Stimulated activated CD4-positive, alpha-beta T cell treated with anti-CD3 and anti-CD28 coated beads, Interleukin-2, amount 100 ng/mL, for 48 hours (primary cell): Measurements from ENCODE around the gene KRT15.

Experiments
- DNase-seq, 2 donors: peaks; one replicate each; pipeline ENCODE4 v3.0.0-alpha.2; 2020

Gene KRT15

DNA sequence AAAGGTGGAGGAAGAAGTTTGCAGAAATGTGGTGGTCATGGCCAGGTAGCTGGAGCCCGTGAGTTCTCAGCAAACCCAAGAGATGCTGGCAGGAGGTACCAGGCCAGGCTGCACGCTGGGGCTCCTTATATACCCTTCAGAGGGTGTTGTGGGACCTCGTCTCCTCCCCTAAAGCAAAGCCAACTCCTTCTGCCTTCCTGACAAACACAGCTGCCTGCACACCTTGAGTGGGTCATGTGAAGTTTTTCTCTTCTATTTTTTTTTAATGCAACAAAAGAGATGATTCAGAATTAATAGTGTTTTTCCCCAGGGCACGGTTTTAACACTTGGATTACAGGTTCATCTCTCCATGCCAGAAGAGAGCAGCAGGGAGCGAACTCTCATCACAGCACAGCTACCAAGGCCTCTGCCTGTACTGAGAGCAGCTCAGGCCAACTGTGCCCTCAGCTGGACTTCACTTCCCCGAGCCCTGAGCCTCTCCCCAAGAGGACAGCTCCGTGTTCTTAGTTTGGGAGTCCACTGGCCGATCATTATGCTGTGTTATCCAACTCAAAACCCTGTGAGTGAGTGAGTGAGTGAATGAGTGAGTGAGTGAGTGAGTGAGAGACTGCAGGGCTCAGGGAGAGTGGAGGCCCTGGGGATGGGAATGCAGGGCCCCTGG lies at the start of gene KRT15:
KRT15 (minus strand) TSS at position 102 of the 661 bp plus-strand sequence; CDS start at position 39, 63 bp downstream.
- DNase-seq, result no peak

GRCh38 chr17:41567317-41567716 lies 48.6 kb upstream of the KRT15 start:
- no peak for DNase-seq

DNA sequence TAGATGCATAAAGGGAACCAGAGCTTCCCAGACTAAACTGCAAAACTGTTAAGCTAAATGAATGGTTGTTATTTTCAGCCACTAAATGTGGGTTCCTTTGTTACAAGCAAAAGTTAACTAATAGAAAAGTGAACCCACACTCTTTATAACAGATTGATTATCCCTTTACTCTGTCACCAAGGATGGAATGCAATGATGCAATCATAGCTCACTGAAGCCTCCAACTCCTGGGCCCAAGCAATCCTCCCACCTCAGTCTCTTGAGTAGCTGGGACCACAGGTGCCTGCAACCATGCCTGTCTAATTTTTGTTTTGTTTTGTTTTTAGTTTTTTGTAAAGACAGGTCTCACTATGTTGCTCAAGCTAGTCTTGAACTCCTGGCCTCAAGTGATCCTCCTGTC lies 46.6 kb upstream of the KRT15 start:
- DNase-seq, result no peak

DNA sequence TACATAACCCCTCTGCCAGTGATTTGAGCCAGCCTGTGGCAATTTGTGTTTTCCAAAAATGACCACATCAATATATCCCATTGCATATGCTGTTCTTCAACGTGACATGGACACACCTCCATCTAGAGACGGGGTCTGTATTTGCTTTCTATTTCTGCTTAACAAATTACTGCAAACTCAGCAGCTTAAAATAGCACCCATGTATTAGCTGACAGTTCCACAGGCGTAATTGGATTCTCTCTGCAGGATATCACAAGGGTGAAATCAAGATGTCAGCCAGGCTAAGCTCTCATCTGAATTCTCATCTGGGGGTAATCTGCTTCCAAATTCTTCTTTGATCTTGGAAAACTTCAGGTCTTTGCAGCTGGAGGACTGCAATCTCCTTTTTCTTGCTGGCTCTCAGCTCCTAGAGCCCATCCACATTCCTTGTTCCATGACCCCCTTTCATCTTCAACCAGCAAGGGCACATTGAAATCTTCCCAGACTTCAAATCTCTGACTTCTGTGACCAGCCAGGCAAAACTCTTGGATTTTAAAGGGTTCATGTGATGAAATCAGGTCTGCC lies 45.0 kb upstream of the KRT15 start:
- no peak for DNase-seq

DNA sequence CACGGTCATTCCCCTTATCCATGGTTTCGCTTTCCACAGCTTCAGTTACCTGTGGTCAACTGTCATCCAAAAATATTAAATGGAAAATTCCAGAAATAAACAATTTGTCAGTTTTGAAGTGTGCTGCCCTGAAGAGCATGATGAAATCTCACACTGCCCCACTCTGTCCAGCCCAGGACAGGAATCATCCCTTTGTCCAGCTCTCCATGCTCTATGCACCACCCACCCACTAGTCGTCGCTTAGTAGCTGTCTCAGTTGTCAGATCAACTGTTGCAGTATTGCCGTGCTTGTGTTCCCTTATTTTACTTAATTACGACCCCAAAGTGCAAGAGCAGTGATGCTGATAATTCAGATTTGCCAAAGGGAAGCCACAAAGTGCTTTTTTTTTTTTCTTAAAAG lies 42.9 kb upstream of the KRT15 start:
- DNase-seq, result no peak

- DNase-seq, result no peak
Observed at GRCh38 chr17:41559548-41559947, 40.9 kb upstream of the KRT15 start.

DNA sequence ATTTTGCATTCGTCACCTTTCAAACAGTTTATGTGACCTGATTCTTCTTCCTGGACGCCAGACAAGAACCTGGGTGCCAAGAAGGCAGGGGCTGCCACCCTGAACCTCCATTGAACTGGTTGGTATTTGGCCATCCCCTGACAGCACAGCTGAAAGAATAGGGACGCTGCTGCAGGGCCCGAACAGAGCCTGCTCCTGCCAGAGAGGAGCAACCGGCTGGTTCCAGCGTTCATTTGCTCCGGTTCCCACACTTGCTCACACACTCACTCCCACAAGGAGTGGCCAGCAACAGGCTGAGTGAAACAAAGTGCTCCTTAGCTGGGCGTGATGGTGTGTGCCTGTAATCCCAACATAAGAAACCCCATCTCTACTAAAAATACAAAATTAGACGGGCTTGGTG lies 38.2 kb upstream of the KRT15 start:
- no peak for DNase-seq

- no peak for DNase-seq
Observed at GRCh38 chr17:41556306-41556705, 37.6 kb upstream of the KRT15 start.

- DNase-seq, result no peak
Observed at GRCh38 chr17:41555105-41555887, 36.6 kb upstream of the KRT15 start.

- DNase-seq, result no peak
Observed at GRCh38 chr17:41553987-41554680, 35.4 kb upstream of the KRT15 start.

- DNase-seq, result no peak
Observed at GRCh38 chr17:41553176-41553575, 34.5 kb upstream of the KRT15 start.

DNA sequence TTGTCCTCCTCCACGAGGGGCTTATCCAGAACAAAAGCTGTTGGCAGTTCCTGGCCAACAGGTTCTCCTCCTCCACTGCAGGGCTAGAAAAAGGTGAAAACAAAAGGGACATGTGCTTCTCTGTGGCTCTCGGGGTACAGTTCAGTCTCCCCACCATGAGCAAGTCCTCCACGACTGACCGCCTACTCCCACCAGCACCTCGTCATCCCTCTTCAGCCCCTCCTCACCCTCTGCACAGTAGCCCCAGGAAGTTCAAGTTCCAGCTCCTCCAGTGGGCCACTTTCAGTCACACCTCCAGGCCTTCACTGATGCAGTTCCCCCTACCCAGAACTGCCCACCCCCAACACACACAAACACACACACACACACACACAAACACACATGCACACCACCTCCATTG lies 33.8 kb upstream of the KRT15 start:
- no peak for DNase-seq

- DNase-seq, result no peak
Observed at GRCh38 chr17:41551365-41551764, 32.7 kb upstream of the KRT15 start.

DNA sequence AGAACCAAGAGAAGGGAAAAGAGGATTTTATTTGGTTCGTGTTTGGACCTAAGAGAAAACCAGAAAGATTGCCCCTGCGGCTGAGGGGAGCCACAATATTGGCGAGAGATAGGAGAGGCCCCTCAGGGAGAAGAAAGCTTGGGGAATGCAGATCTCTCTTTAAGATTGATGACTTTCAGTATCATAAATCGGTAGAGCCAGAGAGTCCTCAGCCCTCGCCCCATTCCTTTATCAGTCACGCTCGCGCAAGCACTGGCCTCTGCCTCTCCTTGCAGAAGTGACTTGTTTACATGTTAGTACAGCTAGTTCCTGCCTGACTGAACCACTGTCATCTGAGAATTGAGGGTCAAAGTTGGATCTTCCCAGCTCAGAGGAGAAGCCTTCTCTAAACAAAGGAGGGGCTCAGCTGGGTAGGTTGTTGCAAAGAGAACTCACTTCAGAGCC lies 30.9 kb upstream of the KRT15 start:
- DNase-seq, result no peak

DNA sequence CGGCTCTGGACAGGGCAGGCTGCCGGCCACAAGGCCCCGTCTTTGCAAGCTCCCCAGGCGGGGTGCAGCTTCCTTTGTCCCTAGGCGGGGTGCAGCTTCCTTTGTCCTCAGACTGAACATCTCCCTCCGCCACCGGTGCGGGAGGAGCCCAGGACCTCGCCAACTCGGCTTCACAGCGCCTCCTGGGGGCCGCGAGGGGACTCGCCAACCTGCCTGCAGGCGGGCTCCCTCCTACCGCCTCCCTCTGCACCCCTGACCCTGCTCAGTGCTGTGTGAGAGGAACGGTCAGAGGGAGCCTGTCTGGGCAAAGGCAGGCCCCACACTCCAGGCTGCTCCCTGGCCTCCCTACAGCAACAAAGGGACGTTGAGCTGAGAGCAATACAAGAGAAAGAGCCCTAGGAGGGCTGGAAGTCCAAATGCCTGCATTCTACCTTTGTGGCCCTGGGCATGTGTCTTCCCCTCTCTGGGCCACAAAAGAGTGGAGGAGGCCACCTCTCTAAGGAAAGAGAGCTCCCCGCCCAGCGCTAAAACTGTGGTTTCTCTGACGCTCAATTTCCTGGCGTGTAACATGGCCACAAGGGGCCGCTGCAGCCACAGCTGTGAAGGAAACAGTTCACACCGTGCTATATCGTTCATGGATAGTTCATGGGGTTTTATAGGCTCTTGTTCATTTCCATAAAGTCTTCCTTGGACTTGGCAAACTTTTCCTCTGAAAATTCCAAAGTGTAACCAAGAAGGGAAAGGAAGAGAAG lies 30.3 kb upstream of the KRT15 start:
- peak; percentile 81 to 84 for DNase-seq

DNA sequence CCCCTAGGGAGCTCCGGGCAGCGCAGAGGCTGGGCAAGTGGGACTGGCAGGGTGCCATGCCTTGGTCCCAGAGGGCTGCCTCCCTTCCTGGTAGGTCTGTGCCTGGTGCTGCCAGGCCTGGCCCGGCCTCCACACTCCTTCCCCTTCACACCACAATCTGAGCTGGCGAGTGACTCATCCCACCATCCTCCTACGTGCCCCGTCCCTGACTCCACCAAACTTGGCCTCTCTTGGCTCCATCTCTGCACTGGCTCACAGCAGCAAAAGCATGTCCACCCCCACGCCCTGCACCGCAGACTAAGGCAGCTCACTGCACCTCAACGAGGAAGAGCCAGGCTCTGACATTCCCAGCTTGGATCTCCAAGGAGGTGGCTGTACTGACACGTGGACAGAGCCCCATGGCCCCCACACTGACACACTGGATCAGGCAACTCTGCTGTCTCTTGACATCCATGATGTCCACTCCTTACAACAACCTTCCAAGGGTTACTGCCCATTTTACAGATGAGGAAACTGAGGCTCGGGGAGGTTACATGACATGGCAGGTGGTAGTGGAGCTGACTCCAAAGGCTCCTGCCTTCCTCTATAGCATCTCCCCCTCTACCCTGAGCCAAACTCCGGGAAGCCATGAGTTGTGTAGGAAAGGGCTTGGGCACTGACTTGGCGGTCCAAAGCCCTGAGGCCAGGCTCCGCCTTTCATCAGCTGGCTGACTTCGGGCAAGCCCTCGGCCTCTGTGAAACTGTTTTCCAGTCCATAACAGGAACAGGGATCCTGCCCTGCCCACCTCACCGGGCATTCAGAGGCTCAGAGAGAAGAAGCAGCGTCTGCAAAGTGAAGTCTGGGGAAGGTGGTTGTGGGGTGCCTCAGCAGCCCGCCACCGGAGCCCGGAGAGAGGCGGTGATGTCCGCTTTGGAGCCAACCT lies 29.5 kb upstream of the KRT15 start:
- peak; percentile 61 to 68 for DNase-seq

- no peak for DNase-seq
Observed at GRCh38 chr17:41547378-41547841, 28.7 kb upstream of the KRT15 start.

DNA sequence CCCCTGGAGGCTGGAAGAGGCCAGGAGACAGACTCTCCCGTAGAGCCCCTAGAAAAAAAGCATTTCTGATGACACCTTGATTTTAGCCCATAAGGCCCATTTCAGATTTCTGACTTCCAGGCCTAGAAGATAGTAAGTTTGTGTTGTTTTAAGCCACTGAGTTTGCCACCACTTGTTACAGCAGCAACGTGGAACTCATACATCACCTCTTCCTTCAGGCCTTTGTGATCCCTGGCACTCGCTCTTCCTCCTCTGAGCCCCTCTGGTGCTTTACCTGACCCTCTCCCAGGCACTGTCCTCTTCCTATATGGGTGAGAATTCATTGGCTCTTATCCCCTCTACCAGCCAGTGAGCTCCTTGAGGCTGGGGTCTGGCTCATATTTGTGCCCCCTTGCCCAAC lies 28.1 kb upstream of the KRT15 start:
- DNase-seq, result no peak

GRCh38 chr17:41545829-41546410 lies 27.2 kb upstream of the KRT15 start:
- no peak for DNase-seq

- no peak for DNase-seq
Observed at GRCh38 chr17:41544935-41545334, 26.2 kb upstream of the KRT15 start.

GRCh38 chr17:41544491-41544892 lies 25.8 kb upstream of the KRT15 start:
- DNase-seq, result no peak
